GM12801 (cell line): Measurements from ENCODE around the gene CACNA1C.

ENCODE experiments used
- CTCF ChIP-seq: IDR thresholded peaks from one replicate; pipeline ENCODE4 v1.5.1; 2011; ENCODE audit warnings: control low read depth; ENCODE audit not compliant: insufficient read length; ENCODE audit errors: extremely low read depth

Gene CACNA1C

GRCh38 chr12:2053691-2054090 is 904 bp downstream of the CACNA1C start:
- TF ChIP-seq CTCF: no peak

GRCh38 chr12:2054091-2055018 is 1.6 kb downstream of the CACNA1C start:
- no peak for TF ChIP-seq CTCF

GRCh38 chr12:2057041-2057794 is 4.4 kb downstream of the CACNA1C start:
- no peak for TF ChIP-seq CTCF

GRCh38 chr12:2057795-2058408 is 5.1 kb downstream of the CACNA1C start:
- TF ChIP-seq CTCF: no peak

GRCh38 chr12:2058837-2059236 is 6.0 kb downstream of the CACNA1C start:
- TF ChIP-seq CTCF: no peak

GRCh38 chr12:2061402-2061801 is 8.6 kb downstream of the CACNA1C start:
- TF ChIP-seq CTCF: no peak

GRCh38 chr12:2064071-2064507 is 11.3 kb downstream of the CACNA1C start:
- no peak for TF ChIP-seq CTCF
